Trophoblast cell (in vitro differentiated cells and primary cell): ENCODE results near the gene SECISBP2L.
A peak's percentile ranks its signal among the peaks of the same experiment; 100 is the strongest.

Source experiments
- DNase-seq, 2 donors: peaks; one replicate each; pipeline ENCODE4 v3.0.0-alpha.2; 2016
- H2AFZ ChIP-seq: 2 replicates; pipeline ENCODE4 v1.6.1; 2013; ENCODE audit warnings: low read length, moderate library complexity, mild to moderate bottlenecking; ENCODE audit not compliant: insufficient read depth, poor library complexity
- H2AK5ac ChIP-seq: 2 replicates; pipeline ENCODE4 v1.6.1; 2013; ENCODE audit warnings: mild to moderate bottlenecking, low read length
- H2BK120ac ChIP-seq: 2 replicates; pipeline ENCODE4 v1.6.1; 2013; ENCODE audit warnings: low read length, mild to moderate bottlenecking, moderate library complexity; ENCODE audit not compliant: insufficient read depth, poor library complexity
- H2BK12ac ChIP-seq: 2 replicates; pipeline ENCODE4 v1.6.1; 2013; ENCODE audit warnings: mild to moderate bottlenecking, low read length, moderate library complexity
- H2BK5ac ChIP-seq: 2 replicates; pipeline ENCODE4 v1.6.1; 2013; ENCODE audit warnings: low read length, low read depth, moderate library complexity, mild to moderate bottlenecking; ENCODE audit not compliant: poor library complexity
- H3K14ac ChIP-seq: 2 replicates; pipeline ENCODE4 v1.6.1; 2013; ENCODE audit warnings: mild to moderate bottlenecking, low read length
- H3K18ac ChIP-seq: 2 replicates; pipeline ENCODE4 v1.6.1; 2013; ENCODE audit warnings: mild to moderate bottlenecking, low read length
- H3K23ac ChIP-seq: 2 replicates; pipeline ENCODE4 v1.6.1; 2013; ENCODE audit warnings: low read length
- H3K27ac ChIP-seq: 2 replicates; pipeline ENCODE4 v1.5.1; 2013; ENCODE audit warnings: low read depth, mild to moderate bottlenecking, inconsistent platforms, low read length, moderate library complexity
- H3K27me3 ChIP-seq: 2 replicates; pipeline ENCODE4 v1.6.1; 2013; ENCODE audit warnings: inconsistent platforms, mild to moderate bottlenecking, low read length, moderate library complexity; ENCODE audit not compliant: insufficient read depth
- H3K36me3 ChIP-seq, 2 experiments: 1 replicate in 1 of 2; 2 replicates in 1 of 2; pipeline ENCODE4 v1.6.1; 2013; ENCODE audit warnings: low read length in 2 of 2, mild to moderate bottlenecking in 2 of 2, moderate library complexity in 1 of 2; ENCODE audit not compliant: insufficient read depth in 2 of 2, control insufficient read depth in 1 of 2
- H3K4ac ChIP-seq: 2 replicates; pipeline ENCODE4 v1.6.1; 2013; ENCODE audit warnings: low read depth, mild to moderate bottlenecking, low read length, moderate library complexity
- H3K4me1 ChIP-seq, 2 experiments: 1 replicate in 1 of 2; 2 replicates in 1 of 2; pipeline ENCODE4 v1.6.1; 2013; ENCODE audit warnings: low read length in 2 of 2, mild to moderate bottlenecking in 2 of 2, moderate library complexity in 1 of 2; ENCODE audit not compliant: insufficient read depth in 2 of 2, control insufficient read depth in 1 of 2
- H3K4me2 ChIP-seq: 2 replicates; pipeline ENCODE4 v1.6.1; 2013; ENCODE audit warnings: inconsistent platforms, mild to moderate bottlenecking, low read length, moderate library complexity
- H3K4me3 ChIP-seq: 2 replicates; pipeline ENCODE4 v1.5.1; 2013; ENCODE audit warnings: mild to moderate bottlenecking, low read depth, low read length, inconsistent platforms
- H3K79me1 ChIP-seq: one replicate; pipeline ENCODE4 v1.6.1; 2013; ENCODE audit warnings: low read length
- H3K79me2 ChIP-seq: 2 replicates; pipeline ENCODE4 v1.6.1; 2013; ENCODE audit warnings: low read length, mild to moderate bottlenecking; ENCODE audit not compliant: control insufficient read depth, insufficient read depth, poor library complexity
- H3K9ac ChIP-seq: 2 replicates; pipeline ENCODE4 v1.6.1; 2013; ENCODE audit warnings: mild to moderate bottlenecking, low read length
- H3K9me3 ChIP-seq: 2 replicates; pipeline ENCODE4 v1.6.1; 2013; ENCODE audit warnings: low read depth, mild to moderate bottlenecking, control low read depth, inconsistent platforms, low read length; ENCODE audit not compliant: insufficient read depth
- H4K12ac ChIP-seq: 2 replicates; pipeline ENCODE4 v1.6.1; 2013; ENCODE audit warnings: low read depth, mild to moderate bottlenecking, low read length, moderate library complexity
- H4K8ac ChIP-seq: 2 replicates; pipeline ENCODE4 v1.6.1; 2013; ENCODE audit warnings: low read depth, mild to moderate bottlenecking, low read length, moderate library complexity
- H4K91ac ChIP-seq: one replicate; pipeline ENCODE4 v1.6.1; 2013; ENCODE audit warnings: low read depth, mild to moderate bottlenecking, low read length, moderate library complexity
- WGBS: extraction: QIAGEN DNeasy Blood & Tissue Kit; methylation state at CpG from one replicate; pipeline ENCODE4 v1.1.7; 2013; ENCODE audit warnings: missing lambda C conversion rate; ENCODE audit not compliant: insufficient read length, insufficient coverage; ENCODE audit errors: extremely low coverage; 5-methylcytosine and 5-hydroxymethylcytosine counted together

SECISBP2L gene

DNA sequence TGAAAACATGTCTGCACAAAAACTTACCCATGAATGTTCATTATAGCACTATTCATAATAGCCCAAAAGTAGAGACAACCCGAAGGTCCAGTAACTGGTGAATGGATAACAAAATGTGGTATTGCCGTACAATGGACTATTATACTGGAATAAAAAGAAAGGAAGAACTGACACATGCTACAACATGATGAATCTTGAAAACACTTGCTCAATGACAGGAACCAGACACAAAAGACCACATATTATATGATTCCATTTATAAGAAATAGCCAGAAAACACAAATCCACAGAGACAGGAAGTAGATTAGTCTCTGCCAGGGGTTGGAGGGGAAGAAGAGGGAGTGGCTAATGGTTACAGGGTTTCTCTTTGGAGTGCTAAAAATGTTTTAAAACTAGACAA, 100.9 kb downstream of the SECISBP2L start:
- no peak overlapping the region for H2AK5ac ChIP-seq
- no peaks in the 10 kb centered on the region for H3K4me1 ChIP-seq
- no peak overlapping the region for H2AFZ ChIP-seq
- H3K79me2 ChIP-seq = no peaks in the 10 kb centered on the region
- H4K8ac ChIP-seq = no peak overlapping the region
- H3K9ac ChIP-seq = no peak overlapping the region
- no peak overlapping the region for H3K27ac ChIP-seq
- H4K91ac ChIP-seq = no peak overlapping the region
- no peak overlapping the region for H2BK120ac ChIP-seq
- H2BK12ac ChIP-seq = no peak overlapping the region
- no peak overlapping the region for H3K18ac ChIP-seq
- no peak for DNase-seq
- H3K27me3 ChIP-seq = no peaks in the 10 kb centered on the region
- no peak overlapping the region for H2BK5ac ChIP-seq
- no peak overlapping the region for H3K23ac ChIP-seq
- H3K36me3 ChIP-seq = no peaks in the 10 kb centered on the region
- H4K12ac ChIP-seq = no peak overlapping the region
- no peak overlapping the region for H3K4me2 ChIP-seq
- no CpG with 5 or more reads among the region's 2 CpGs for WGBS
- H3K4ac ChIP-seq = no peak overlapping the region
- H3K79me1 ChIP-seq = no peaks in the 10 kb centered on the region
- no peak overlapping the region for H3K4me3 ChIP-seq
- no peak overlapping the region for H3K14ac ChIP-seq
- H3K9me3 ChIP-seq = no peaks in the 10 kb centered on the region

- no peak overlapping the region for H3K9ac ChIP-seq
- no peak overlapping the region for H3K4ac ChIP-seq
- no peak overlapping the region for H3K23ac ChIP-seq
- no peak overlapping the region for H3K14ac ChIP-seq
- H2AFZ ChIP-seq = no peak overlapping the region
- H3K79me2 ChIP-seq = no peaks in the 10 kb centered on the region
- H3K79me1 ChIP-seq = no peaks in the 10 kb centered on the region
- H2BK5ac ChIP-seq = no peak overlapping the region
- no peaks in the 10 kb centered on the region for H3K36me3 ChIP-seq
- no peak overlapping the region for H3K4me3 ChIP-seq
- no peak overlapping the region for H4K91ac ChIP-seq
- H4K8ac ChIP-seq = no peak overlapping the region
- H2BK120ac ChIP-seq = no peak overlapping the region
- H3K4me1 ChIP-seq = peaks cover 2 to 3% of the 10 kb centered on the region in 2 experiments
- no peak overlapping the region for H2AK5ac ChIP-seq
- DNase-seq = no peak
- H2BK12ac ChIP-seq = no peak overlapping the region
- H3K27ac ChIP-seq = no peak overlapping the region
- H3K4me2 ChIP-seq = no peak overlapping the region
- H3K9me3 ChIP-seq = no peaks in the 10 kb centered on the region
- H3K18ac ChIP-seq = no peak overlapping the region
- no peaks in the 10 kb centered on the region for H3K27me3 ChIP-seq
- no peak overlapping the region for H4K12ac ChIP-seq
- no CpG with 5 or more reads among the region's 5 CpGs for WGBS
Measured at GRCh38 chr15:48941904-48942303, 104.3 kb downstream of the SECISBP2L start.

- no peaks in the 10 kb centered on the region for H3K27me3 ChIP-seq
- no peaks in the 10 kb centered on the region for H3K79me1 ChIP-seq
- no peak overlapping the region for H3K14ac ChIP-seq
- WGBS = no CpG with 5 or more reads among the region's 6 CpGs
- no peak overlapping the region for H2AK5ac ChIP-seq
- no peak overlapping the region for H2BK120ac ChIP-seq
- H4K8ac ChIP-seq = no peak overlapping the region
- H2BK12ac ChIP-seq = no peak overlapping the region
- no peak overlapping the region for H4K12ac ChIP-seq
- H3K79me2 ChIP-seq = no peaks in the 10 kb centered on the region
- no peak overlapping the region for H3K23ac ChIP-seq
- H3K4me3 ChIP-seq = no peak overlapping the region
- no peak overlapping the region for H4K91ac ChIP-seq
- no peaks in the 10 kb centered on the region for H3K36me3 ChIP-seq
- H3K9me3 ChIP-seq = no peaks in the 10 kb centered on the region
- H2BK5ac ChIP-seq = no peak overlapping the region
- peaks cover 3 to 4% of the 10 kb centered on the region in 2 experiments for H3K4me1 ChIP-seq
- H3K4me2 ChIP-seq = no peak overlapping the region
- H2AFZ ChIP-seq = no peak overlapping the region
- H3K18ac ChIP-seq = no peak overlapping the region
- H3K9ac ChIP-seq = no peak overlapping the region
- H3K27ac ChIP-seq = no peak overlapping the region
- H3K4ac ChIP-seq = no peak overlapping the region
- DNase-seq = peak; percentile 70 to 86
Measured at GRCh38 chr15:48940508-48940907, 105.7 kb downstream of the SECISBP2L start.

GRCh38 chr15:48939648-48940047, 106.6 kb downstream of the SECISBP2L start:
- Histone ChIP-seq H2BK5ac (no peak overlapping the region), H3K9me3 (no peaks in the 10 kb centered on the region)

More at GRCh38 chr15:48939648-48940047, 106.6 kb downstream of the SECISBP2L start:
- Histone ChIP-seq H2BK12ac (no peak overlapping the region), H4K8ac (no peak overlapping the region), H3K14ac (no peak overlapping the region), H3K18ac (no peak overlapping the region), H3K27me3 (no peaks in the 10 kb centered on the region), H4K12ac (no peak overlapping the region), H3K36me3 (no peaks in the 10 kb centered on the region), H2AK5ac (no peak overlapping the region), H3K4ac (no peak overlapping the region), H3K23ac (no peak overlapping the region), H3K4me2 (no peak overlapping the region), H3K9ac (no peak overlapping the region), H3K4me3 (no peak overlapping the region), H3K4me1 (peaks cover 3 to 4% of the 10 kb centered on the region in 2 experiments), H3K79me2 (no peaks in the 10 kb centered on the region), H2AFZ (no peak overlapping the region), H3K27ac (no peak overlapping the region), H3K79me1 (no peaks in the 10 kb centered on the region), H4K91ac (no peak overlapping the region), H2BK120ac (no peak overlapping the region)
- WGBS = no CpG with 5 or more reads among the region's 4 CpGs
- no peak for DNase-seq
